GM12878 (cell line): Measurements from ENCODE around the gene EOMES. TPM values are rescaled to one million over a fixed set of nuclear protein-coding genes. Genes with fewer than 3 reads are reported as not detected.

ENCODE experiments used
- ATAC-seq: fragments of 200-7000 bp; cut with Tn5 transposase; 3 replicates; pipeline ENCODE4 v1.9.1; 2020; ENCODE audit warnings: mild to moderate bottlenecking, moderate library complexity
- BruUV-seq: library from RNA; stranded (reverse); fragments of 400-500 nt; replicated peaks from 2 replicates; lab custom pipeline; 2021; lab: Mats Ljungman, UMichigan
- CTCF ChIA-PET: fragments of 300-600 bp; sonication (Branson Sonifier 250); formaldehyde crosslinking; extraction: SDS; loops from one replicate; lab custom pipeline; 2021; ENCODE audit warnings: inconsistent platforms; lab: Yijun Ruan, JAX
- POLR2A ChIA-PET: fragments of 350-600 bp; formaldehyde crosslinking; extraction: SDS; loops from one replicate; lab custom pipeline; 2021; ENCODE audit warnings: inconsistent platforms; lab: Charles Lee
- RAD21 ChIA-PET: fragments of 300-600 bp; sonication (Branson Sonifier 250); formaldehyde crosslinking; loops from one replicate; lab custom pipeline; 2023; ENCODE audit warnings: antibody characterized with exemption; ENCODE audit not compliant: unreplicated experiment; lab: Charles Lee
- SMC1A ChIA-PET: fragments of 300-600 bp; sonication (Branson Sonifier 250); formaldehyde crosslinking; loops from one replicate; lab custom pipeline; 2023; ENCODE audit not compliant: unreplicated experiment, uncharacterized antibody; lab: Charles Lee
- DNase-seq: peaks from one replicate; pipeline ENCODE4 v3.0.0-alpha.2; 2011; ENCODE audit warnings: low read depth, low spot score
- FAIRE-seq: peaks from 3 replicates; lab custom pipeline; 2011; peaks lifted over from hg19 to GRCh38; lab: Jason Lieb, UNC
- H2AFZ ChIP-seq: 2 replicates; pipeline ENCODE4 v1.6.0; 2011; ENCODE audit warnings: low read depth, low read length, control low read depth; ENCODE audit not compliant: control insufficient read depth
- H3K27ac ChIP-seq: 2 replicates; pipeline ENCODE4 v1.5.1; 2011; ENCODE audit warnings: control low read depth; ENCODE audit not compliant: control insufficient read depth, insufficient read depth
- H3K27me3 ChIP-seq, 2 experiments: replicated peaks in 1 of 2; 2 replicates each; pipeline versions ENCODE4 v1.6.0 to v1.6.1; 2011; ENCODE audit warnings: low read length in 1 of 2; ENCODE audit not compliant: control insufficient read depth in 2 of 2, insufficient read depth in 2 of 2
- H3K36me3 ChIP-seq, 2 experiments: 2 replicates each; pipeline ENCODE4 v1.5.1; 2011; ENCODE audit warnings: low read length in 1 of 2; ENCODE audit not compliant: control insufficient read depth in 2 of 2, insufficient read depth in 2 of 2
- H3K4me1 ChIP-seq: 2 replicates; pipeline ENCODE4 v1.6.1; 2011; ENCODE audit warnings: mild to moderate bottlenecking, low read length, moderate library complexity, mixed read lengths; ENCODE audit not compliant: control insufficient read depth, insufficient read depth
- H3K4me2 ChIP-seq: 2 replicates; pipeline ENCODE4 v1.6.0; 2011; ENCODE audit warnings: control low read depth; ENCODE audit not compliant: control insufficient read depth, insufficient read depth
- H3K4me3 ChIP-seq: fragments of 200-600 bp; sonication (generic); 2 replicates; pipeline ENCODE4 v1.5.1; 2016
- H3K79me2 ChIP-seq: 2 replicates; pipeline ENCODE4 v1.6.0; 2011; ENCODE audit warnings: low read length; ENCODE audit not compliant: control insufficient read depth, insufficient read depth
- H3K9ac ChIP-seq: 2 replicates; pipeline ENCODE4 v1.8.0; 2011; ENCODE audit warnings: low read length, control low read depth, mixed read lengths; ENCODE audit not compliant: control insufficient read depth, insufficient read depth
- H3K9me3 ChIP-seq: replicated peaks from 3 replicates; pipeline ENCODE4 v1.5.1; 2011; ENCODE audit warnings: mild to moderate bottlenecking, low read length; ENCODE audit not compliant: control insufficient read depth, insufficient read depth
- H4K20me1 ChIP-seq: 2 replicates; pipeline ENCODE4 v1.6.0; 2011; ENCODE audit not compliant: control insufficient read depth, insufficient read depth
- EP300 ChIP-seq, 2 experiments: fragments of 150-350 bp in 1 of 2; IDR thresholded peaks; 2 replicates each; pipeline ENCODE4 v1.6.1; 2011 to 2012; ENCODE audit warnings: low read depth in 2 of 2, low read length in 2 of 2, borderline replicate concordance in 1 of 2, improper control_type of control experiment in 1 of 2, inconsistent platforms in 1 of 2; ENCODE audit not compliant: control insufficient read depth in 1 of 2
- IKZF1 ChIP-seq: fragments of 450-650 bp; conservative IDR thresholded peaks from 2 replicates; pipeline ENCODE4 v1.6.1; 2017; ENCODE audit warnings: antibody characterized with exemption, mild to moderate bottlenecking
- IKZF2 ChIP-seq, 2 experiments: fragments of 450-650 bp; IDR thresholded peaks; 2 replicates each; pipeline ENCODE4 v1.6.1; 2017; ENCODE audit warnings: mild to moderate bottlenecking in 2 of 2, moderate library complexity in 2 of 2
- JUND ChIP-seq: IDR thresholded peaks from 2 replicates; pipeline ENCODE4 v1.6.1; 2012; ENCODE audit warnings: low read depth, mild to moderate bottlenecking, low read length, improper control_type of control experiment, moderate library complexity
- KDM1A ChIP-seq: fragments of 200-600 bp; sonication (generic); IDR thresholded peaks from 2 replicates; pipeline ENCODE4 v1.6.1; 2016; ENCODE audit warnings: borderline replicate concordance
- POLR2AphosphoS2 ChIP-seq: IDR thresholded peaks from 2 replicates; pipeline ENCODE4 v1.6.1; 2011; ENCODE audit warnings: low read depth, mild to moderate bottlenecking, low read length, improper control_type of control experiment, moderate library complexity
- RB1 ChIP-seq: fragments of 450-650 bp; formaldehyde crosslinking; IDR thresholded peaks from 2 replicates; pipeline ENCODE4 v1.6.1; 2017; ENCODE audit warnings: mild to moderate bottlenecking, borderline replicate concordance
- ZNF217 ChIP-seq: fragments of 450-650 bp; IDR thresholded peaks from 2 replicates; pipeline ENCODE4 v1.6.1; 2017; ENCODE audit warnings: antibody characterized with exemption, mild to moderate bottlenecking
- ZZZ3 ChIP-seq: IDR thresholded peaks from 2 replicates; pipeline ENCODE4 v1.6.1; 2011; ENCODE audit warnings: low read depth; ENCODE audit not compliant: control insufficient read depth, insufficient read length
- WGBS: methylation state at CpG from one replicate; pipeline ENCODE4 v1.1.6; 2016; ENCODE audit warnings: low lambda C conversion rate; ENCODE audit not compliant: insufficient replicate concordance, insufficient coverage; ENCODE audit errors: missing lambda C conversion rate; 5-methylcytosine and 5-hydroxymethylcytosine counted together
- in situ Hi-C: fragments of 300-500 bp; cut with MboI; formaldehyde crosslinking; loops from 9 replicates; pipeline ENCODE4 v1.14.3; 2018; ENCODE audit warnings: mixed read lengths
- intact Hi-C: fragments of 100-400 bp; cut with micrococcal nuclease; formaldehyde crosslinking; loops from one replicate; pipeline ENCODE4 v1.14.2; 2022; ENCODE audit not compliant: unreplicated experiment
- polyA plus RNA-seq, 11 experiments: library from polyadenylated mRNA; depleted of rRNA in 4 of 11; unstranded in 6 of 11; stranded (reverse) in 5 of 11; fragments of >200 nt; fragmentation: Nextera tagmentation in 4 of 11; fragmentation: Illumina TruSeq in 1 of 11; extraction: Ambion mirVana in 4 of 11; extraction: Trizol in 1 of 11; gene quantifications; 1 replicate in 1 of 11; 2 replicates in 10 of 11; pipeline versions ENCODE4 v1.2.1 to v1.2.3, GENCODE V29; 2011 to 2016; ENCODE audit warnings: inconsistent platforms in 2 of 11, missing spikeins in 2 of 11, low read depth in 1 of 11
- total RNA-seq, 4 experiments: library from RNA; depleted of rRNA in 3 of 4; stranded (reverse); fragments of >200 nt in 3 of 4; fragmentation: Illumina TruSeq in 1 of 4; extraction: Trizol in 1 of 4; gene quantifications; 2 replicates each; pipeline versions ENCODE4 v1.2.1 to v1.2.3, GENCODE V29; 2013 to 2021
- TF ChIP-seq, protein P1 (sequence below): IDR thresholded peaks from 2 replicates; pipeline ENCODE4 v1.6.1; 2011; ENCODE audit warnings: mild to moderate bottlenecking, low read depth, low read length, moderate library complexity; ENCODE audit not compliant: insufficient replicate concordance
- TF ChIP-seq, protein P2 (sequence below): IDR thresholded peaks from 2 replicates; pipeline ENCODE4 v1.6.1; 2011; ENCODE audit warnings: low read depth, low read length, improper control_type of control experiment, borderline replicate concordance

The EOMES gene
- total and polyA plus RNA-seq, 10 of the 15 experiments (the other 5 are each of a cell fraction or from before 2014, with no cell fraction given), result 1.5 to 178 (median 4.5) TPM

- no TSS peak for BruUV-seq
- Histone ChIP-seq H2AFZ (no peak overlapping the region), H3K27ac (no peak overlapping the region), H3K9me3 (no peaks in the 10 kb centered on the region), H3K9ac (no peak overlapping the region), H3K4me1 (no peaks in the 10 kb centered on the region), H4K20me1 (no peaks in the 10 kb centered on the region), H3K4me3 (no peak overlapping the region), H3K36me3 (no peaks in the 10 kb centered on the region), H3K79me2 (no peaks in the 10 kb centered on the region), H3K27me3 (no peaks in the 10 kb centered on the region), H3K4me2 (no peak overlapping the region)
- ATAC-seq, result no peak
- ChIA-PET SMC1A (interaction anchor here (0.6 to 0.8 kb wide), 2 partner anchors 28 to 279 kb away, joined by 3 read pairs; no protein-coding TSS in a partner anchor), CTCF (interaction anchor here (1.0 to 2.8 kb wide), 3 partner anchors 15 to 366 kb away, joined by 3 to 7 read pairs (median 5); no protein-coding TSS in a partner anchor), POLR2A (no interaction called here), RAD21 (interaction anchor here (0.6 to 1.3 kb wide), 4 partner anchors 18 to 328 kb away, joined by 3 read pairs; no protein-coding TSS in a partner anchor)
- DNase-seq, result no peak
- WGBS, result 61% methylated on average over 3 of the region's 3 CpGs
- no peak for FAIRE-seq
- intact Hi-C loops (no loop called here), in situ Hi-C loops (no loop called here)
- TF ChIP-seq, protein P1, sequence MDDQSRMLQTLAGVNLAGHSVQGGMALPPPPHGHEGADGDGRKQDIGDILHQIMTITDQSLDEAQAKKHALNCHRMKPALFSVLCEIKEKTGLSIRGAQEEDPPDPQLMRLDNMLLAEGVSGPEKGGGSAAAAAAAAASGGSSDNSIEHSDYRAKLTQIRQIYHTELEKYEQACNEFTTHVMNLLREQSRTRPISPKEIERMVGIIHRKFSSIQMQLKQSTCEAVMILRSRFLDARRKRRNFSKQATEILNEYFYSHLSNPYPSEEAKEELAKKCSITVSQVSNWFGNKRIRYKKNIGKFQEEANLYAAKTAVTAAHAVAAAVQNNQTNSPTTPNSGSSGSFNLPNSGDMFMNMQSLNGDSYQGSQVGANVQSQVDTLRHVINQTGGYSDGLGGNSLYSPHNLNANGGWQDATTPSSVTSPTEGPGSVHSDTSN, result no peak
- TF ChIP-seq ZNF217 (no peak), EP300 (IDR thresholded peaks at IDR 0.05; ENCODE audit: borderline replicate concordance in 1 of 2, control insufficient read depth in 1 of 2, low read depth in 2 of 2, low read length in 2 of 2) (no peak), IKZF2 (IDR thresholded peaks at IDR 0.05) (no peak), JUND (no peak), POLR2AphosphoS2 (no peak), KDM1A (no peak), RB1 (no peak), ZZZ3 (no peak), IKZF1 (no peak)
- TF ChIP-seq, protein P2, sequence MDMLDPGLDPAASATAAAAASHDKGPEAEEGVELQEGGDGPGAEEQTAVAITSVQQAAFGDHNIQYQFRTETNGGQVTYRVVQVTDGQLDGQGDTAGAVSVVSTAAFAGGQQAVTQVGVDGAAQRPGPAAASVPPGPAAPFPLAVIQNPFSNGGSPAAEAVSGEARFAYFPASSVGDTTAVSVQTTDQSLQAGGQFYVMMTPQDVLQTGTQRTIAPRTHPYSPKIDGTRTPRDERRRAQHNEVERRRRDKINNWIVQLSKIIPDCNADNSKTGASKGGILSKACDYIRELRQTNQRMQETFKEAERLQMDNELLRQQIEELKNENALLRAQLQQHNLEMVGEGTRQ, result no peak
Measured at GRCh38 chr3:27677565-27677964, 44.6 kb downstream of the EOMES start.
